IMR-90 (cell line): ENCODE results near the gene KRTAP10-1. TPM values are rescaled to one million over a fixed set of nuclear protein-coding genes. Genes with fewer than 3 reads are reported as not detected.

Source experiments
- ATAC-seq: fragments of 200-7000 bp; cut with Tn5 transposase; 2 replicates; pipeline ENCODE4 v1.9.1; 2020; ENCODE audit warnings: low read depth, mild to moderate bottlenecking, moderate library complexity
- BruUV-seq: library from RNA; stranded (reverse); fragments of 400-500 nt; replicated peaks from 2 replicates; lab custom pipeline; 2021; lab: Mats Ljungman, UMichigan
- CTCF ChIA-PET: fragments of 300-600 bp; formaldehyde crosslinking; extraction: SDS; loops from one replicate; lab custom pipeline; 2021; ENCODE audit warnings: antibody characterized with exemption; lab: Yijun Ruan, JAX
- POLR2A ChIA-PET: fragments of 300-600 bp; sonication (Branson Sonifier 250); formaldehyde crosslinking; loops from one replicate; lab custom pipeline; 2022; ENCODE audit warnings: antibody characterized with exemption; ENCODE audit not compliant: unreplicated experiment; lab: Charles Lee
- DNase-seq: peaks from one replicate; pipeline ENCODE4 v3.0.0; 2013
- H2AFZ ChIP-seq: replicated peaks from 2 replicates; pipeline ENCODE3; 2013; ENCODE audit warnings: low read length, mild to moderate bottlenecking; ENCODE audit not compliant: poor library complexity
- H2AK5ac ChIP-seq: 2 replicates; pipeline ENCODE4 v1.6.1; 2013; ENCODE audit warnings: low read depth, low read length, inconsistent platforms
- H2AK9ac ChIP-seq: replicated peaks from 2 replicates; pipeline ENCODE3; 2013; ENCODE audit warnings: mild to moderate bottlenecking, low read depth, low read length, moderate library complexity; ENCODE audit not compliant: poor library complexity
- H2BK120ac ChIP-seq: 2 replicates; pipeline ENCODE4 v1.6.1; 2013; ENCODE audit warnings: low read depth, low read length, inconsistent platforms
- H2BK15ac ChIP-seq: 3 replicates; pipeline ENCODE4 v1.6.1; 2013; ENCODE audit warnings: low read depth, low read length, inconsistent platforms
- H2BK20ac ChIP-seq: 2 replicates; pipeline ENCODE4 v1.6.1; 2013; ENCODE audit warnings: low read depth, mild to moderate bottlenecking, inconsistent platforms, low read length, moderate library complexity
- H2BK5ac ChIP-seq: 2 replicates; pipeline ENCODE4 v1.6.1; 2013; ENCODE audit warnings: mild to moderate bottlenecking, low read depth, low read length, inconsistent platforms; ENCODE audit not compliant: poor library complexity, severe bottlenecking
- H3K14ac ChIP-seq: replicated peaks from 2 replicates; pipeline ENCODE4 v1.6.1; 2013; ENCODE audit warnings: low read depth, low read length, inconsistent platforms
- H3K18ac ChIP-seq: 2 replicates; pipeline ENCODE4 v1.6.1; 2013; ENCODE audit warnings: low read depth, low read length, control low read depth
- H3K23ac ChIP-seq: 2 replicates; pipeline ENCODE4 v1.6.1; 2013; ENCODE audit warnings: low read depth, low read length, inconsistent platforms
- H3K27ac ChIP-seq: 2 replicates; pipeline ENCODE4 v1.5.1; 2013; ENCODE audit warnings: mild to moderate bottlenecking, control low read depth, low read length; ENCODE audit not compliant: insufficient read depth
- H3K27me3 ChIP-seq: 2 replicates; pipeline ENCODE4 v1.6.1; 2013; ENCODE audit warnings: low read length; ENCODE audit not compliant: control insufficient read depth, insufficient read depth
- H3K36me3 ChIP-seq: 2 replicates; pipeline ENCODE4 v1.6.1; 2013; ENCODE audit warnings: low read length, mixed read lengths; ENCODE audit not compliant: control insufficient read depth, insufficient read depth
- H3K4ac ChIP-seq: 2 replicates; pipeline ENCODE4 v1.6.1; 2013; ENCODE audit warnings: low read depth, low read length, inconsistent platforms
- H3K4me1 ChIP-seq: 2 replicates; pipeline ENCODE4 v1.6.1; 2013; ENCODE audit warnings: low read length, mixed read lengths; ENCODE audit not compliant: control insufficient read depth, insufficient read depth
- H3K4me2 ChIP-seq: 2 replicates; pipeline ENCODE4 v1.6.1; 2013; ENCODE audit warnings: low read depth, mild to moderate bottlenecking, control low read depth, low read length, moderate library complexity
- H3K4me3 ChIP-seq: 2 replicates; pipeline ENCODE4 v1.5.1; 2013; ENCODE audit warnings: low read depth, mild to moderate bottlenecking, control low read depth, low read length, moderate library complexity; ENCODE audit not compliant: insufficient read depth
- H3K56ac ChIP-seq: 2 replicates; pipeline ENCODE4 v1.6.1; 2013; ENCODE audit warnings: low read length, inconsistent platforms; ENCODE audit not compliant: insufficient read depth; ENCODE audit errors: extremely low read depth
- H3K79me1 ChIP-seq, 2 experiments: 2 replicates each; pipeline ENCODE4 v1.6.1; 2013; ENCODE audit warnings: low read length in 2 of 2, inconsistent platforms in 1 of 2, low read depth in 1 of 2
- H3K9ac ChIP-seq: 2 replicates; pipeline ENCODE4 v1.6.1; 2013; ENCODE audit warnings: low read depth, low read length, control low read depth
- H3K9me1 ChIP-seq: 2 replicates; pipeline ENCODE4 v1.6.1; 2013; ENCODE audit warnings: low read length, inconsistent platforms; ENCODE audit not compliant: insufficient read depth
- H3K9me3 ChIP-seq: 2 replicates; pipeline ENCODE4 v1.6.1; 2013; ENCODE audit warnings: low read length; ENCODE audit not compliant: control insufficient read depth, insufficient read depth
- H4K20me1 ChIP-seq: 2 replicates; pipeline ENCODE4 v1.6.1; 2013; ENCODE audit warnings: low read length, inconsistent platforms; ENCODE audit not compliant: insufficient read depth
- H4K5ac ChIP-seq: 2 replicates; pipeline ENCODE4 v1.6.1; 2013; ENCODE audit warnings: mild to moderate bottlenecking, low read depth, low read length, control low read depth
- H4K8ac ChIP-seq, 2 experiments: 2 replicates each; pipeline ENCODE4 v1.6.1; 2013; ENCODE audit warnings: low read depth in 2 of 2, low read length in 2 of 2, control low read depth in 1 of 2, inconsistent platforms in 1 of 2
- H4K91ac ChIP-seq: 2 replicates; pipeline ENCODE4 v1.6.1; 2013; ENCODE audit warnings: low read depth, low read length, inconsistent platforms; ENCODE audit not compliant: insufficient read depth
- CEBPB ChIP-seq: IDR thresholded peaks from 2 replicates; pipeline ENCODE4 v1.6.1; 2012; ENCODE audit warnings: low read depth, low read length, improper control_type of control experiment
- CHD1 ChIP-seq: IDR thresholded peaks from 2 replicates; pipeline ENCODE4 v1.6.1; 2012; ENCODE audit warnings: low read depth, low read length, improper control_type of control experiment
- CTCF ChIP-seq: conservative IDR thresholded peaks from 2 replicates; pipeline ENCODE4 v1.5.1; 2012; ENCODE audit warnings: mild to moderate bottlenecking, low read depth, low read length, improper control_type of control experiment
- MAZ ChIP-seq: IDR thresholded peaks from 2 replicates; pipeline ENCODE4 v1.6.1; 2012; ENCODE audit warnings: low read depth, mild to moderate bottlenecking, low read length, improper control_type of control experiment, moderate library complexity, borderline replicate concordance
- MXI1 ChIP-seq: IDR thresholded peaks from 2 replicates; pipeline ENCODE4 v1.6.1; 2012; ENCODE audit warnings: low read depth, mild to moderate bottlenecking, low read length, moderate library complexity, borderline replicate concordance
- POLR2A ChIP-seq: IDR thresholded peaks from 2 replicates; pipeline ENCODE4 v1.6.1; 2012; ENCODE audit warnings: mild to moderate bottlenecking, low read depth, low read length
- RAD21 ChIP-seq: IDR thresholded peaks from 2 replicates; pipeline ENCODE4 v1.6.1; 2012; ENCODE audit warnings: low read length, improper control_type of control experiment
- WGBS, 2 experiments: methylation state at CpG; one replicate each; pipeline versions ENCODE4 v1.1.5 to v1.1.7; 2013; ENCODE audit warnings: missing lambda C conversion rate in 2 of 2; ENCODE audit not compliant: insufficient read length in 1 of 2; ENCODE audit errors: extremely low coverage in 2 of 2; 5-methylcytosine and 5-hydroxymethylcytosine counted together
- dilution Hi-C: fragments of 300-500 bp; cut with HindIII; formaldehyde crosslinking; loops from one replicate; pipeline ENCODE4 v1.14.3; 2018; ENCODE audit warnings: low sequenced_read_pairs; ENCODE audit not compliant: unreplicated experiment
- in situ Hi-C: fragments of 300-500 bp; cut with MboI; formaldehyde crosslinking; loops from 3 replicates; pipeline ENCODE4 v1.14.3; 2019; ENCODE audit warnings: low sequenced_read_pairs, inconsistent platforms, mixed read lengths
- intact Hi-C: fragments of 100-400 bp; cut with micrococcal nuclease; formaldehyde crosslinking; loops from 2 replicates; pipeline ENCODE4 v1.10.0; 2022
- polyA plus RNA-seq, 3 experiments: library from polyadenylated mRNA; depleted of rRNA; stranded (reverse); fragments of >200 nt; gene quantifications; 2 replicates each; pipeline ENCODE4 v1.2.3, GENCODE V29; 2012; ENCODE audit warnings: low replicate concordance in 1 of 3
- total RNA-seq: library from RNA; depleted of rRNA; stranded (reverse); fragments of >200 nt; gene quantifications from 2 replicates; pipeline ENCODE4 v1.2.3, GENCODE V29; 2012
- TF ChIP-seq, protein P1 (sequence below): fragments of 150-350 bp; IDR thresholded peaks from 2 replicates; pipeline ENCODE4 v1.6.1; 2017; ENCODE audit warnings: mild to moderate bottlenecking, antibody characterized with exemption, low read length, low read depth

The KRTAP10-1 gene
- total and polyA plus RNA-seq, 2 of the 4 experiments (the other 2 are of a cell fraction), result not detected

GRCh38 chr21:44522753-44523204, 17.2 kb downstream of the KRTAP10-1 start:
- Histone ChIP-seq H2AK5ac (no peak overlapping the region), H3K79me1 (no peaks in the 10 kb centered on the region), H3K18ac (no peak overlapping the region), H2BK120ac (no peak overlapping the region), H2BK15ac (no peak overlapping the region), H3K36me3 (no peaks in the 10 kb centered on the region), H3K4me3 (no peak overlapping the region), H4K5ac (no peak overlapping the region), H3K4me1 (no peaks in the 10 kb centered on the region), H3K4me2 (no peak overlapping the region), H3K14ac (no peak overlapping the region), H3K27me3 (no peaks in the 10 kb centered on the region), H3K9ac (no peak overlapping the region), H4K91ac (no peak overlapping the region), H3K9me1 (no peaks in the 10 kb centered on the region), H2AK9ac (no peak overlapping the region), H2BK5ac (no peak overlapping the region), H3K27ac (no peak overlapping the region), H2BK20ac (no peak overlapping the region), H2AFZ (no peak overlapping the region), H3K9me3 (peaks cover 16% of the 10 kb centered on the region), H3K56ac (no peak overlapping the region), H3K4ac (no peak overlapping the region), H3K23ac (no peak overlapping the region), H4K8ac (no peak overlapping the region), H4K20me1 (no peaks in the 10 kb centered on the region)
- no TSS peak for BruUV-seq
- intact Hi-C loops (no loop called here), in situ Hi-C loops (loop anchor here (25.0 kb wide), 1 partner anchor 415 kb away; the partner anchor contains the start of gene SLX9), dilution Hi-C loops (no loop called here)
- no peak for TF ChIP-seq MXI1
- TF ChIP-seq POLR2A, result no peak
- no peak for TF ChIP-seq CEBPB
- no peak for TF ChIP-seq CHD1
- TF ChIP-seq, protein P1, sequence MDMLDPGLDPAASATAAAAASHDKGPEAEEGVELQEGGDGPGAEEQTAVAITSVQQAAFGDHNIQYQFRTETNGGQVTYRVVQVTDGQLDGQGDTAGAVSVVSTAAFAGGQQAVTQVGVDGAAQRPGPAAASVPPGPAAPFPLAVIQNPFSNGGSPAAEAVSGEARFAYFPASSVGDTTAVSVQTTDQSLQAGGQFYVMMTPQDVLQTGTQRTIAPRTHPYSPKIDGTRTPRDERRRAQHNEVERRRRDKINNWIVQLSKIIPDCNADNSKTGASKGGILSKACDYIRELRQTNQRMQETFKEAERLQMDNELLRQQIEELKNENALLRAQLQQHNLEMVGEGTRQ, result no peak
- TF ChIP-seq RAD21, result no peak
- no peak for TF ChIP-seq CTCF
- TF ChIP-seq MAZ, result no peak
- no peak for DNase-seq
- no peak for ATAC-seq
- CTCF ChIA-PET, result no interaction called here
- POLR2A ChIA-PET, result no interaction called here
- WGBS, 2 experiments, result 80% methylated on average over 1 of the region's 1 CpG; no CpG with 5 or more reads in 1 of the 2 experiments
